ENCODE data around the gene CXCL5. TPM values are rescaled to one million over a fixed set of nuclear protein-coding genes. Genes with fewer than 3 reads are reported as not detected.

The CXCL5 gene
- total RNA-seq, 1 experiment from 2014 or later: 0.10 TPM

DNA sequence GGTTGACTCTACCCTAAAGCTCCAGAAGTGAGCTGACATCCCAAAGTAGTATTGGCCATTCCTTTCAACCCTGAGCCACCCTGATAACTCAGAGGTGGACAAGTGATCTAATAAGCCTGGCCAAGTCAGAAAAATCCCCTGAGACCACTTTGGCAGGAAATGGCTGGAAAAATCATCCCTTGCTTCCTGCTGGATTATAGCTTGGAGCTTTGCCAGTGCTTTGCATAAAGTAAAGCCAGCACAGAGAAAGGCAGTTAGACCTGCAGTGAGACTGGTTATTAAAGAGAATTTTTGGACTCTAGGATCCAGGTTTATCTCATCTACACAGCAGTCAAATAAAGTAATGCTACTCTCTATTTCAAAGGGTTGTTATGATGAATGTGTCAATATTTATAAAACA, 33.6 kb upstream of the CXCL5 start:
- ChIA-PET CTCF (no interaction called here), POLR2A (no interaction called here)
- intact Hi-C loops (cut with micrococcal nuclease; ENCODE audit: unreplicated experiment) (no loop called here), in situ Hi-C loops (cut with HindIII; ENCODE audit: low pct_unique_long_range_greater_than_20kb, low sequenced_read_pairs) (no loop called here)
- no peak for DNase-seq (ENCODE audit: low read depth, low spot score)
- H3K9me3 ChIP-seq (ENCODE audit: control insufficient read depth, insufficient read depth, low read depth, low read length): no peaks in the 10 kb centered on the region
- H3K4me1 ChIP-seq (ENCODE audit: control insufficient read depth, insufficient read depth, low read length): no peaks in the 10 kb centered on the region
- TF ChIP-seq TCF7L2 (IDR thresholded peaks at IDR 0.05; ENCODE audit: low read depth, low read length): no peak
- TF ChIP-seq, protein P1, sequence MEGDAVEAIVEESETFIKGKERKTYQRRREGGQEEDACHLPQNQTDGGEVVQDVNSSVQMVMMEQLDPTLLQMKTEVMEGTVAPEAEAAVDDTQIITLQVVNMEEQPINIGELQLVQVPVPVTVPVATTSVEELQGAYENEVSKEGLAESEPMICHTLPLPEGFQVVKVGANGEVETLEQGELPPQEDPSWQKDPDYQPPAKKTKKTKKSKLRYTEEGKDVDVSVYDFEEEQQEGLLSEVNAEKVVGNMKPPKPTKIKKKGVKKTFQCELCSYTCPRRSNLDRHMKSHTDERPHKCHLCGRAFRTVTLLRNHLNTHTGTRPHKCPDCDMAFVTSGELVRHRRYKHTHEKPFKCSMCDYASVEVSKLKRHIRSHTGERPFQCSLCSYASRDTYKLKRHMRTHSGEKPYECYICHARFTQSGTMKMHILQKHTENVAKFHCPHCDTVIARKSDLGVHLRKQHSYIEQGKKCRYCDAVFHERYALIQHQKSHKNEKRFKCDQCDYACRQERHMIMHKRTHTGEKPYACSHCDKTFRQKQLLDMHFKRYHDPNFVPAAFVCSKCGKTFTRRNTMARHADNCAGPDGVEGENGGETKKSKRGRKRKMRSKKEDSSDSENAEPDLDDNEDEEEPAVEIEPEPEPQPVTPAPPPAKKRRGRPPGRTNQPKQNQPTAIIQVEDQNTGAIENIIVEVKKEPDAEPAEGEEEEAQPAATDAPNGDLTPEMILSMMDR (IDR thresholded peaks at IDR 0.05): no peak
- TF ChIP-seq SIN3A (IDR thresholded peaks at IDR 0.05; ENCODE audit: borderline replicate concordance, insufficient read depth, low read depth, low read length): no peak
- no peak for TF ChIP-seq POLR2AphosphoS5 (IDR thresholded peaks at IDR 0.05; ENCODE audit: low read depth, low read length)
- TF ChIP-seq, protein P2, sequence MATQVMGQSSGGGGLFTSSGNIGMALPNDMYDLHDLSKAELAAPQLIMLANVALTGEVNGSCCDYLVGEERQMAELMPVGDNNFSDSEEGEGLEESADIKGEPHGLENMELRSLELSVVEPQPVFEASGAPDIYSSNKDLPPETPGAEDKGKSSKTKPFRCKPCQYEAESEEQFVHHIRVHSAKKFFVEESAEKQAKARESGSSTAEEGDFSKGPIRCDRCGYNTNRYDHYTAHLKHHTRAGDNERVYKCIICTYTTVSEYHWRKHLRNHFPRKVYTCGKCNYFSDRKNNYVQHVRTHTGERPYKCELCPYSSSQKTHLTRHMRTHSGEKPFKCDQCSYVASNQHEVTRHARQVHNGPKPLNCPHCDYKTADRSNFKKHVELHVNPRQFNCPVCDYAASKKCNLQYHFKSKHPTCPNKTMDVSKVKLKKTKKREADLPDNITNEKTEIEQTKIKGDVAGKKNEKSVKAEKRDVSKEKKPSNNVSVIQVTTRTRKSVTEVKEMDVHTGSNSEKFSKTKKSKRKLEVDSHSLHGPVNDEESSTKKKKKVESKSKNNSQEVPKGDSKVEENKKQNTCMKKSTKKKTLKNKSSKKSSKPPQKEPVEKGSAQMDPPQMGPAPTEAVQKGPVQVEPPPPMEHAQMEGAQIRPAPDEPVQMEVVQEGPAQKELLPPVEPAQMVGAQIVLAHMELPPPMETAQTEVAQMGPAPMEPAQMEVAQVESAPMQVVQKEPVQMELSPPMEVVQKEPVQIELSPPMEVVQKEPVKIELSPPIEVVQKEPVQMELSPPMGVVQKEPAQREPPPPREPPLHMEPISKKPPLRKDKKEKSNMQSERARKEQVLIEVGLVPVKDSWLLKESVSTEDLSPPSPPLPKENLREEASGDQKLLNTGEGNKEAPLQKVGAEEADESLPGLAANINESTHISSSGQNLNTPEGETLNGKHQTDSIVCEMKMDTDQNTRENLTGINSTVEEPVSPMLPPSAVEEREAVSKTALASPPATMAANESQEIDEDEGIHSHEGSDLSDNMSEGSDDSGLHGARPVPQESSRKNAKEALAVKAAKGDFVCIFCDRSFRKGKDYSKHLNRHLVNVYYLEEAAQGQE (IDR thresholded peaks at IDR 0.05; ENCODE audit: insufficient read depth in 1 of 2, low read depth in 2 of 2, low read length in 1 of 2): no peak
- no peak overlapping the region for H3K4me3 ChIP-seq (ENCODE audit: low read depth in 2 of 2, low read length in 2 of 2)
- H3K27me3 ChIP-seq (ENCODE audit: control insufficient read depth, insufficient read depth, low read length): no peaks in the 10 kb centered on the region
- no peak overlapping the region for H3K27ac ChIP-seq (ENCODE audit: low read length)
- no peaks in the 10 kb centered on the region for H3K36me3 ChIP-seq (ENCODE audit: control insufficient read depth, insufficient read depth, low read length)
- BruUV-seq (replicated peaks): no TSS peak
- no peak for ATAC-seq

DNA sequence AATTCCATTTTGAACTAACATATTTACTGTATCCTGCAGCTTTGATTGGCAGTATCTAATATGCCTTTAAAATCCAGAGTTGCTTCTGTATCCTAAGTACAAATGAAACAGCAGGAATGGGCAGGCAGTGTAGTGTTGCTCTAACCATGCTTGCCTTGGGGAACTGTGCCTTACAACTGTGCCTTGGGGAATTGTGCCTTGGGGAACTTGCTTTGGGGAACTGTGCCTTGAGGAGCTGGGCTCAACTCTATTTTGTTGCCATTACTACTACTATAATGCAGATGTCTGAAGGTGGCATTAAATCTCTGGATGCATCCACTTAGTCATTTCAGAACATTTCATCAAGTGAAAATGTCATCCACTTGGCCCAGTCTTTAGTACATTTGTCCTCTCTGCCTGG, 33.1 kb upstream of the CXCL5 start:
- Histone ChIP-seq H3K4me3 (ENCODE audit: low read depth in 2 of 2, low read length in 2 of 2) (no peak overlapping the region), H3K27me3 (ENCODE audit: control insufficient read depth, insufficient read depth, low read length) (no peaks in the 10 kb centered on the region), H3K27ac (ENCODE audit: low read length) (no peak overlapping the region), H3K36me3 (ENCODE audit: control insufficient read depth, insufficient read depth, low read length) (no peaks in the 10 kb centered on the region), H3K9me3 (ENCODE audit: control insufficient read depth, insufficient read depth, low read depth, low read length) (no peaks in the 10 kb centered on the region), H3K4me1 (ENCODE audit: control insufficient read depth, insufficient read depth, low read length) (no peaks in the 10 kb centered on the region)
- no peak for DNase-seq (ENCODE audit: low read depth, low spot score)
- CTCF ChIA-PET: interaction anchor here (0.6 kb wide), 1 partner anchor 9 kb away, joined by 4 read pairs; no protein-coding TSS in a partner anchor
- BruUV-seq (replicated peaks): no TSS peak
- in situ Hi-C loops (cut with HindIII; ENCODE audit: low pct_unique_long_range_greater_than_20kb, low sequenced_read_pairs) (no loop called here), intact Hi-C loops (cut with micrococcal nuclease; ENCODE audit: unreplicated experiment) (no loop called here)
- no peak for ATAC-seq
- TF ChIP-seq, protein P1 (IDR thresholded peaks at IDR 0.05): no peak
- no peak for TF ChIP-seq TCF7L2 (IDR thresholded peaks at IDR 0.05; ENCODE audit: low read depth, low read length)
- POLR2A ChIA-PET: interaction anchor here (0.6 kb wide), 1 partner anchor 204 kb away, joined by 4 read pairs; no protein-coding TSS in a partner anchor

Data from Panc1 (cell line).